GM12872 (cell line): ENCODE data around the gene ASGR1.
A peak's percentile ranks its signal among the peaks of the same experiment; 100 is the strongest.

ENCODE experiments used
- TF ChIP-seq, protein P1 (sequence below): IDR thresholded peaks from 3 replicates; pipeline ENCODE4 v1.5.1; 2011; ENCODE audit warnings: low read depth, mild to moderate bottlenecking, low read length, moderate library complexity; ENCODE audit not compliant: insufficient read depth

ASGR1 gene

GRCh38 chr17:7174603-7175326 is 4.4 kb downstream of the ASGR1 start:
- TF ChIP-seq, protein P1, sequence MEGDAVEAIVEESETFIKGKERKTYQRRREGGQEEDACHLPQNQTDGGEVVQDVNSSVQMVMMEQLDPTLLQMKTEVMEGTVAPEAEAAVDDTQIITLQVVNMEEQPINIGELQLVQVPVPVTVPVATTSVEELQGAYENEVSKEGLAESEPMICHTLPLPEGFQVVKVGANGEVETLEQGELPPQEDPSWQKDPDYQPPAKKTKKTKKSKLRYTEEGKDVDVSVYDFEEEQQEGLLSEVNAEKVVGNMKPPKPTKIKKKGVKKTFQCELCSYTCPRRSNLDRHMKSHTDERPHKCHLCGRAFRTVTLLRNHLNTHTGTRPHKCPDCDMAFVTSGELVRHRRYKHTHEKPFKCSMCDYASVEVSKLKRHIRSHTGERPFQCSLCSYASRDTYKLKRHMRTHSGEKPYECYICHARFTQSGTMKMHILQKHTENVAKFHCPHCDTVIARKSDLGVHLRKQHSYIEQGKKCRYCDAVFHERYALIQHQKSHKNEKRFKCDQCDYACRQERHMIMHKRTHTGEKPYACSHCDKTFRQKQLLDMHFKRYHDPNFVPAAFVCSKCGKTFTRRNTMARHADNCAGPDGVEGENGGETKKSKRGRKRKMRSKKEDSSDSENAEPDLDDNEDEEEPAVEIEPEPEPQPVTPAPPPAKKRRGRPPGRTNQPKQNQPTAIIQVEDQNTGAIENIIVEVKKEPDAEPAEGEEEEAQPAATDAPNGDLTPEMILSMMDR: no peak

GRCh38 chr17:7173687-7174602 is 5.2 kb downstream of the ASGR1 start:
- TF ChIP-seq, protein P1: no peak

DNA sequence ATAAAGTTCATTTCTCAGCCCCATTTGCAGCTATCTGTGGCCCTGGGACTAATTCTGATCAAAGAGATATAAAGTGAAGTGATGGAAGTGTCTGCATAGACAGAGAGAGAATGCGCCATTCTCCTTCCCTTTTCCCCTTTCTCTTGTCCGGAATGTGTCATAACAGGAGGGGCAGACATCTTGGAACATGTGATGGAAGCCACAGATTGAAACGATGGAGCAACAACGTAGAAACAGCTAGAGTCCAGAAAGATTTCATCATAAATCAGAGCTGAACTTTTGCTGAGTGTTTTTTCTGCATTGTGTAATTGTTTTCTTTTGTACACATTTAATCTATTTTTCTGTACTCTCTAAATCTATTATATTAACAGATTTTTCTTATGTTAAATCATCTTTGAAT is 11.3 kb downstream of the ASGR1 start:
- TF ChIP-seq, protein P1: no peak

- TF ChIP-seq, protein P1: no peak
Observed at GRCh38 chr17:7166873-7167272, 12.3 kb downstream of the ASGR1 start.

DNA sequence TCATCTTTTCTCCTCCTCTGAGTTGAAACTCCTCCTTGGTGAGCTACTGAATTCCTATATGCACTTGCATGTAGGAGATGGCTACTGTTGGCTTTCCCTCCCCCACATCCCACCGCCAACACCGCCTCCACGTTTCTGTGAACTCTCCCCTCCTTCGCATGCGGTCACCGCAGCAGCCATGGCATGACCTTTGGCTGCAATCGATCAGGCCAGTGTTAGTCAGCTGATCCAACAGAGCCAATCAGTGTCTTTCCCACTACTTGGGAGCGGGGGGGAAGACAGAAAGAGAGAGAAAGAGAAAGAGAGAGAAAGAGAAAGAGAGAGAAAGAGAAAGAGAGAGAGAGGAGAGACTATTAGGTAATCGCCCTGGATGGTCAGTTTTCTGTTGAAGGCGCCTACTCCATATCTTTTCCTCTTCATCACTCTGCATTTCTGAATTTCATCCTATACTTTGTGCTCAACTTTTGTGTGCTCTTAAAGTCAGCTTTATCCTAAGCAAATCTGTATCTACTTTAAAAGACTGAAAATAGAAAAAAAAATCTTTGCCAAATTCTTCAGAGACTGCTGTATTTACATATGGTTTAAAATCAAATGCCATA is 22.7 kb downstream of the ASGR1 start:
- TF ChIP-seq, protein P1: no peak

GRCh38 chr17:7147772-7148171 is 31.4 kb downstream of the ASGR1 start:
- TF ChIP-seq, protein P1: 0 out of 3 replicates have a peak, but pooled peaks have one; percentile 6

GRCh38 chr17:7146115-7146514 is 33.1 kb downstream of the ASGR1 start:
- TF ChIP-seq, protein P1: no peak
